HG03520 (cell line): Measurements from ENCODE around the gene ANKDD1B.
A peak's percentile ranks its signal among the peaks of the same experiment; 100 is the strongest.

ENCODE experiments used
- ATAC-seq: cut with Tn5 transposase; IDR thresholded peaks from one replicate; pipeline ENCODE4 v1.9.1; 2021; ENCODE audit warnings: mild to moderate bottlenecking, moderate library complexity; ENCODE audit not compliant: unreplicated experiment

ANKDD1B gene

DNA sequence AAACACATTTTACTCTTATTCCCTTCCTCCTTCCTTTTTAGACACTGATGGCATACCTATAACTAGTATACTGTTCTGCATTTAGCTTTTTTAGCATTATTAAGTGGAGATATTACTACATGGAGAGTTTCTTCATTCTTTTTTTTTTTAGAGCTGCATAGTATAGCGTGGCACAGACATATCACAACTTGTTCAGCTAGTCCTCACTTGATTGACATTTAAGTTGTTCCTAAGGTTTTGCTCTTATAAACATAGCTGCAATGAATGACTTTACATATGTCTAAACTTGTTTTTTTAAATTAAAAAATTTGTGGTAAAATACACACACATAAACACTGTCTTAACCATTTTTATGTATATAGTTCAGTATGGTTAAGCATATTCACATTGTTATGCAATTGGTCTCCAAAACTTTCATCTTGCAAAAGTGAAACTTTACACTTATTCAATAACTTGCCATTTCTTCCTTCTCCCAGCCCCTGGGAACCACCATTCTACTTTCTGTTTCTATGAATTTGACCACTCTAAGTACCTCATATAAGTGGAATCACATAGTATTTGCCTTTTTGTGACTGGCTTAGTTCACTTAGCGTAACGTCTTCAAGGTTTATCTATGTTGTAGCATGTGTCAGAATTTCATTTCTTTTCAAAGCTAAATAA, 48.7 kb downstream of the ANKDD1B start:
- no peak for ATAC-seq

DNA sequence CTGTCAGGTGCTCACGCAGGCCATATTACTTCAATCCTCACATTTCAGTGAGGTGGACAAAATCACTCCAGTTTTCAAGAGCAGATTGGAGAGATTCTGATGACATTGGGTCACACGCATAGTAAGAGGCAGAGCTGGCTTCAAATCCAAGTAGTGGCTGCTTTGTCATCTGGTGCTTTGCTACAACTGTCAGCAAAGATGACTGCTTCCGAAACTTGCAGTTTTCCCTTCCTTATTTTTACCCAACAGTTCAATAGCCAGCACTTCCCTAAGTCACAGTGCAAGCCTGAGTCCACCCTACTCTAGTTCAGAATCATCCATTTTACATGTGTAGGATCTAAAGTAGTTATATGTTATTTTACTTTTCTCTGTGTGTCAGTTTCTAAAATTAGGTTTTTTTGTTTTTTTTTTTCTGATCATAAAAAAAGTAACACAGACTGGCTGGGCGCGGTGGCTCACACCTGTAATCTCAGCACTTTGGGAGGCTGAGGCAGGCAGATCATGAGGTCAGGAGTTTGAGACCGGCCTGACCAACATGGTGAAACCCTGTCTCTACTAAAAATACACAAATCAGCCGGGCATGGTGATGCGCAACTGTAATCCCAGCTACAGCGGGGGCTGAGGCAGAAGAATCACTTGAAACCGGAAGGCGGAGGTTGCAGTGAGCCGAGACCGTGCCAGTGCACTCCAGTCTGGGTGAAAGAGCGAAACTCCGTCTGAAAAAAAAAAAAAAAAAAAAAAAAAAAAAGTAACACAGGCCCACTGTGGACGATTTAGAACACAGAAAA, 49.6 kb downstream of the ANKDD1B start:
- ATAC-seq = peak; percentile 47

- no peak for ATAC-seq
These were observed 50.8 kb downstream of the ANKDD1B start for GRCh38 chr5:75662061-75662460.

GRCh38 chr5:75663579-75664284, 52.5 kb downstream of the ANKDD1B start:
- ATAC-seq = no peak

DNA sequence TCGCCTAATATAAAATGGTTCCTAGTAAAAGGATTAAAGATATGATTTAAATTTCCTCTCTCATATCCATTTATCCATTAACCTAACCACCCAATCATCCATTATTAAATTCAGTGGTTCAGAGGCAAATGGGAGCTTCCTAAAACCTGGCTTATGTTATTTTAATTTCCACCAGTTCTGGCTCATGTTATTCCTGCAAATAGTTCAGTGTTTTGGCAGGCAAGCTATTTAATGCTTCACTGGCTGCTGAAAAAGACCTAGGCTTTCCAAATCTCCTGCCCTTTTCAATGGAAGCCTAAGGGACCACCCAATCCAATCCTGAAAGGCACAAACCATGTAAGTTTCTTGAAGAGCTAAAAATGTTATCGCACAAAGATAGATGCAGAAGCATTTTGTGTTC, 53.7 kb downstream of the ANKDD1B start:
- ATAC-seq = no peak

DNA sequence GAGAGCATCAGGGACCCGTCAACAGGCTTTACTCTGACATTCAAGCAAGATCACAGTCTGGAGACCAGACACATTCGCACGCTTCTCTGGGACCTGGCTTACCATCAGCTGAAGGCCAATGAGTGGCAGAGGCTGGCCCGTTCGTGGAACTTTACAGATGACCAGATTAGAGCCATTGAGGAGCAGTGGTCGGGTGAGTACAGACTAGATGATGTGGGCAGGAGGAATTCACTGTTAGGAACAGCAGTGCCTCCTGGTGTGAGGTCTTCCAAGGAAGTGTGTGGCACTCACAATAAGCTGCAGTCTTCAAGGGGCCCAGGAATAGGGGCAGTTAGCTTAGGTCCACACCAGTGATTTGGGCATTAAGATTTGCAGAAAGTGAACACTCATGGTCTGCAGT, 55.5 kb downstream of the ANKDD1B start:
- no peak for ATAC-seq

- no peak for ATAC-seq
These were observed 56.3 kb downstream of the ANKDD1B start for GRCh38 chr5:75667586-75667985.

- ATAC-seq = no peak
These were observed 57.2 kb downstream of the ANKDD1B start for GRCh38 chr5:75668445-75668844.

DNA sequence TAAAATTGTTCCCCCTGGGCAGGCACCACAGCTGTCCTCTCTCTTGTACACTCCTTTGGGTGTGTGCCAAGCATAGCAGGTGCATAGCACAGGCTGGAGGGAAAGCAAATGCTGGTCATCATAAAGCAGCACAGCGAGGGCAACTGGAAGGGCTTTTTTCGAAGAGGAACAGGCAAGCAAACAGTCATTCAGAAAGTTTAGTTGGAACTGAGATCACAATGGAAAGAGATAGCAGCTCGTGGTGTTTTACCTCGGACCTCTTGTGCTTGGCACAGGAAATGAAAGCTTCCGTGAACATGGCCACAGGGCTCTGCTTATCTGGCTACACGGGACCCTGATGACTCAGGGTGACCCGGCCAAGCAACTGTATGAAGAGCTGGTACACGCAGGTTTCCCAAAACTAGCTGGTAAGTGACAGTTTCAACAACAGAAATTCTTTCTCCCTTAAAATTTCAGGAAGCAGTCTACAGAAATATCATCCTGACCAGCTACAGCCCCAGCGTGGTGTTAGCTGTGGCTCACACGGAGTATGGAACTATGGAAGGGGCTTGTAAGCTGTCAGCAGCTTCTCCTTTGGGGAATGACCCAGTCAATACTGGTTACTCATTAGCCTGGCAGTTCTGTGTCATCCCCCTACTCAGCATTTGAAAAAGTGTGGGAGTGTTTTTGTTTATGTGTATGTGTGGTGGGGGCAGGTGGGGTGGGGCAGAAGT, 57.9 kb downstream of the ANKDD1B start:
- peak; percentile 86 for ATAC-seq

DNA sequence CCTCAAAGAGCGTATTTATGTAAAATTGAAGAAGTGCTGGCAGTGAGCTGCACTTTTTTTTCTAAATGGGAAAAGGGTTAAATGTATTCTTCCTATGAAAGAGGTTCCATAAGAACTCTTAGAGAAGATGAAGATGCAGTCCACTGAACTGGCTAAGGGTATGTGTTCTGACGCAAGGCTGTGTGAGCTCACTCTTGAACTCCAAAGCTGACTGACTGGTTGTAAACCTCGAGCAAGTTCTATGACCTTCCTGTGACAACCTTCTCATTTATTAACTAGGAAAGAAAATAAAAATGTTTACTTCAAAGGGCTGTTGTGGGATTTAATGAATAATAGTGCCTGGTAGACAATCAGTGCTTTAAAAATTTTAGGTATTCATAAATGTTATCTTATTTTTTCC, 59.3 kb downstream of the ANKDD1B start:
- no peak for ATAC-seq

GRCh38 chr5:75671506-75671905, 60.3 kb downstream of the ANKDD1B start:
- no peak for ATAC-seq

DNA sequence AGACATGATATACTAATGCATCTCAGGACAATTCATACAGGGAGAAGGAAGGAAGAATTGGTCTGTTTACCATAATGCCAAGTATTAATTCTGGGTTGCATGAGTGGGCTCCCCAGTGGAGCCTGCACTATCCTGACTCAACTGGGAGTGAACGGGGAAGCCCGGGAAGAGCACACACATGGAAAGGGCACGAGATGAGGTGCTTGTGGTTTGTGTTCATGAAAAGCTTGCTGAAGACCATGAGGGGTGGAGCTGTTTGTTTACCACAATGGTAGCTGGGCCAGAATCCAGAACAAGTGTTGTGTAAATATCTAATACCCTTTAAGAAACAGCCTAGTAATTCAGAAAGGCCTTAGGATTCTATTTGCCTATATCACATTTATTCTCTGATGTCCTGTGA, 61.4 kb downstream of the ANKDD1B start:
- ATAC-seq = no peak

- no peak for ATAC-seq
These were observed 64.5 kb downstream of the ANKDD1B start for GRCh38 chr5:75675783-75676182.

DNA sequence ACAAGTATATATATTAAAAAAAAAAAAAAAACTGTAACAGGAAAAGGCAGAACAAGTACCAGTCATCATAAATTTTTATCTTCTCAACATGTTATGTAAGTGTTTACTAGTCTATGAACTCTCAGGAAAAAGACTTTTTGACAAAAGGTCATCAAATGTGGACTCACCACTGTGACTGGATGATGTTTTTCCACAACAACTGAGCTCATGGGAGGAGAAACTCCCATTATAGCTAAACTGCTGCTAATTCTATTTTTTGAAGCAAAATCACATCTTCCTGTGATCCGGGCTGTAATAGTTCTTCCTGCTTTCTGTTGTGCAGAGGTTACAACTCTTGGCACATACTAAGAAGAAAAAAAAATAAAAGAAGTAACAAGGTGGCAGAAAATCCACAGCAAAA, 66.4 kb downstream of the ANKDD1B start:
- ATAC-seq = no peak

DNA sequence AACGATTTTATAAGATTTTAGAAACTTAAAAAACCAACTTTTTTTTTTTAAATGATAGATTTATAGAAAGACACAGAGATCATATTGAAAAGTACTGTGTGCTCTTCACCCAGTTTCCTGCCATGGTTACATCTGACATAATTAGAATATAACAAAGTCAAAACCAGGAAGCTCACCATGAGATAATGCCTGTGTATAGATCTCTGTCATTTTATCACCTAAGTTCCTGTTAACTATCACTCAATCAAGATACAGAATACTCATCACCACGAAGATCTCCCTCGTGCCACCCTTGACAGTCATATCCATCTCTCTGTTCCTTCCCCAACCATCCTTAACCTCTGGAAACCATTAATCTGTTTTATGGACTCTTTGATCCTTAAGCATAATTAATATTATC, 66.9 kb downstream of the ANKDD1B start:
- ATAC-seq = no peak

DNA sequence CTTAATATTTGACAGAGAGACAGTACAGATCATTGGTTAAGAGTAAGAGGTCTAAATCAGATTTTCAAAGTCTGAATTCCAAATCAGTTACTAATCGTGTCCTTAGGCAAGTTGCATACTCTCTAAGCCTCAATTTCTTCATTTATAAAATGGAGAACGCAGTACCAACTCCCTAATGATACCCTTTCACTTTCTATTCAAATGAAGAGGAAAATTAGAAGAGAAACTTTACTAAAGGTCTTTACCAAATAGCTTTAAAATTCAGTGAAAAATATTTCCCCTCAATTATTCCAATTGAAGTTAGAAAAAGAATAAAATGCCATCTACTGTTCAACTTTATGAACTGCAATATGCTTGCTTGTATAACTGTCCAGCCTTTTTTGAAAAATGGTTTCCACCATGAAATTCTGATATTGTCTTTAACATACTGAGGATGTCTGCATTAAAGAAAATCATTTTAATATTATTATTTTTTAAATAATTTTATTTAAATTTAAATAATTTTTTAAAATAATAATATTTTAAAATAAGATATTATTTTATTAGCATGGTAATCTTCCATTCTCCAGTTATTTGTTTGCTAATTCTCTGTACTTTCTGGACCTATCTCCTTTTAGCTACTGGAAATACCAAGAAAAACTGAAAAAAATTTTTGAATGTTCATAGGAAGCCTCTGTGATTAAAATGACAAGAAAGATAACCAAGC, 70.0 kb downstream of the ANKDD1B start:
- ATAC-seq = no peak

DNA sequence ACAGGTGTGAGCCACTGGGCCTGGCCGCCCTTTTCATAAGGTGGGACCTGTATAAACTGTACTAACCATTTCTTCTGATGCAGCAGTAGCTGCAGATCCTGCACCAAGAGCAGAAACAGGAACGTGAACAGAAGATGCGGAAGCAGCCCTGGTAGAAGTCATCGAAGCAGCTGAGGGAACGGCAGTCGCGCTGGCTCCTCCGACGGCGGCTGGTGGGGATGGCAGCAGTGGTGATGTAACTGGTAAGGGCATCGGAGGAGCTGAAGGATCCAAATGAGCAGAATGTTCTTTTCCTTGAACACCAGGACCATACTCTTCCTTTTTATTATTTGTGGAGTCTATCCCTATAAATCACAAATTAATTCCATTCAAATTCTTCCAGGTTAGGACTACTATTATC, 73.9 kb downstream of the ANKDD1B start:
- no peak for ATAC-seq

DNA sequence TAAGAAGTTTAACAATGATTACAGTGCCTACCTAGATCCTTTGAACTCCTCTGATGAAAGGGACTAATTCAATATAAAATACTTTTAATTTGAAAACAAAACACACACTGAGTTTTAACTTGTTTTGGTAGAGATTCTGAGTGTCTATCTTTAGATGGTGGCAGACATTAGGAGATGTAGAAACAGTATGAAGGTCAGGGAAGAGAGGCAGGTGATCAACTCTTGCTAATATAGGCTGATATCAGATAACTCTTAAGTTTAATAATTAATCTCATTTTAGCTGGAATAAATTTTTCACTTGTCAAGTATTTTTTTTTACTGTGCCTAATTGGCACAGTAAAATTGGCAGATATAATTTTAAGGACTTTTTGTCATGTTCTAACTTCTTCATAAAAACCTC, 75.2 kb downstream of the ANKDD1B start:
- no peak for ATAC-seq

- ATAC-seq = no peak
These were observed 79.4 kb downstream of the ANKDD1B start for GRCh38 chr5:75690669-75691068.

DNA sequence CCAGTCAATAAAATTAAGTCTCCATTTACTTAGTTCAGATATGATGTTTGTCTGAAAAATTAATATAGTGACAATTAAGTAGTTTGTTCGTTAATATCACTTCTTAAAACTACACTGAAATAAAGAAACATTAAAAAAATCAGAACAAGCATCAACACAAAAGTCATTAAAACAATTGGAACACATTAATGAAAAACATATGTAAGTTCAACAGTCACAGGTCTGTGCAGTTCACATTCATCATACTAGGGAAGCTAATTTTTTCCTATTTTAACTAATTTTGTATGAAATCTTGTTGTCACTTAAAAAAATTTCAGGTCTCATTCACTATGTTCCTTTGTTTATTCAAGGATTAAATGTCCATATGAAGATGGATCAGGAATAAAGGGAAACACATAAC, 83.5 kb downstream of the ANKDD1B start:
- no peak for ATAC-seq
